Liver (tissue), 9 donors: ENCODE data around the gene TRIM69. TPM values are rescaled to one million over a fixed set of nuclear protein-coding genes. Genes with fewer than 3 reads are reported as not detected.

Experiments used
- DNase-seq: peaks from one replicate; pipeline ENCODE4 v3.0.0-alpha.2; 2017; ENCODE audit warnings: low spot score
- H3K27ac ChIP-seq, 2 donors: one replicate each; pipeline ENCODE4 v1.7.0; 2013; ENCODE audit warnings: inconsistent platforms in 2 of 2, low read length in 2 of 2, control low read depth in 1 of 2, low read depth in 1 of 2, mild to moderate bottlenecking in 1 of 2
- H3K27me3 ChIP-seq, 4 donors: one replicate each; pipeline versions ENCODE4 v1.6.1 to v1.7.0; 2013; ENCODE audit warnings: low read length in 3 of 4, inconsistent platforms in 1 of 4, mild to moderate bottlenecking in 1 of 4, moderate library complexity in 1 of 4; ENCODE audit not compliant: control insufficient read depth in 4 of 4, insufficient read depth in 4 of 4
- H3K36me3 ChIP-seq, 4 donors: one replicate each; pipeline versions ENCODE4 v1.6.1 to v1.7.0; 2013; ENCODE audit warnings: low read length in 3 of 4, mild to moderate bottlenecking in 3 of 4, low read depth in 1 of 4, moderate library complexity in 1 of 4; ENCODE audit not compliant: control insufficient read depth in 4 of 4, insufficient read depth in 3 of 4
- H3K4me1 ChIP-seq, 4 donors: one replicate each; pipeline versions ENCODE4 v1.6.1 to v1.7.0; 2013; ENCODE audit warnings: low read length in 3 of 4, mild to moderate bottlenecking in 3 of 4, moderate library complexity in 1 of 4; ENCODE audit not compliant: control insufficient read depth in 4 of 4, insufficient read depth in 4 of 4
- H3K4me3 ChIP-seq, 3 donors: one replicate each; pipeline versions ENCODE4 v1.6.1 to v1.7.0; 2013; ENCODE audit warnings: low read length in 3 of 3, control low read depth in 1 of 3, low read depth in 1 of 3, mild to moderate bottlenecking in 1 of 3
- H3K9ac ChIP-seq, 2 donors: one replicate each; pipeline ENCODE4 v1.7.0; 2013; ENCODE audit warnings: low read length in 2 of 2, mild to moderate bottlenecking in 2 of 2, moderate library complexity in 2 of 2, control low read depth in 1 of 2, low read depth in 1 of 2
- H3K9me3 ChIP-seq, 4 donors: one replicate each; pipeline versions ENCODE4 v1.6.1 to v1.7.0; 2013; ENCODE audit warnings: low read length in 3 of 4; ENCODE audit not compliant: control insufficient read depth in 4 of 4
- EGR1 ChIP-seq, 2 donors: IDR thresholded peaks; 2 replicates each; pipeline ENCODE4 v1.6.1; 2016 to 2018; ENCODE audit warnings: antibody characterized with exemption in 2 of 2, low read depth in 2 of 2
- FOXA1 ChIP-seq: IDR thresholded peaks from 2 replicates; pipeline ENCODE4 v1.6.1; 2016; ENCODE audit warnings: antibody characterized with exemption
- FOXA2 ChIP-seq: IDR thresholded peaks from 2 replicates; pipeline ENCODE4 v1.6.1; 2016; ENCODE audit warnings: antibody characterized with exemption
- GABPA ChIP-seq, 2 donors: IDR thresholded peaks in 1 of 2; conservative IDR thresholded peaks in 1 of 2; 2 replicates each; pipeline ENCODE4 v1.6.1; 2016; ENCODE audit warnings: antibody characterized with exemption in 2 of 2, mild to moderate bottlenecking in 1 of 2, moderate library complexity in 1 of 2
- HNF4A ChIP-seq, 2 donors: conservative IDR thresholded peaks; 2 replicates each; pipeline ENCODE4 v1.6.1; 2016; ENCODE audit warnings: antibody characterized with exemption in 2 of 2, mild to moderate bottlenecking in 2 of 2
- HNF4G ChIP-seq: IDR thresholded peaks from 2 replicates; pipeline ENCODE4 v1.6.1; 2016; ENCODE audit warnings: antibody characterized with exemption
- JUND ChIP-seq, 2 donors: IDR thresholded peaks; 2 replicates each; pipeline ENCODE4 v1.6.1; 2016; ENCODE audit warnings: antibody characterized with exemption in 2 of 2
- NR2F2 ChIP-seq: IDR thresholded peaks from 2 replicates; pipeline ENCODE4 v1.6.1; 2016; ENCODE audit warnings: antibody characterized with exemption
- RAD21 ChIP-seq, 2 donors: IDR thresholded peaks; 2 replicates each; pipeline ENCODE4 v1.6.1; 2016; ENCODE audit warnings: antibody characterized with exemption in 2 of 2, mild to moderate bottlenecking in 2 of 2
- RXRA ChIP-seq, 2 donors: IDR thresholded peaks; 2 replicates each; pipeline ENCODE4 v1.6.1; 2017 to 2018; ENCODE audit warnings: antibody characterized with exemption in 2 of 2, mild to moderate bottlenecking in 1 of 2
- SP1 ChIP-seq: IDR thresholded peaks from 2 replicates; pipeline ENCODE4 v1.6.1; 2018; ENCODE audit warnings: antibody characterized with exemption, mild to moderate bottlenecking
- TAF1 ChIP-seq: conservative IDR thresholded peaks from 2 replicates; pipeline ENCODE4 v1.6.1; 2016; ENCODE audit warnings: antibody characterized with exemption, mild to moderate bottlenecking
- YY1 ChIP-seq: IDR thresholded peaks from 2 replicates; pipeline ENCODE4 v1.6.1; 2016; ENCODE audit warnings: antibody characterized with exemption, mild to moderate bottlenecking
- WGBS: extraction: QIAGEN DNeasy Blood & Tissue Kit; methylation state at CpG from one replicate; pipeline ENCODE4 v1.1.7; 2013; 5-methylcytosine and 5-hydroxymethylcytosine counted together
- polyA plus RNA-seq, 2 donors: library from polyadenylated mRNA; stranded (reverse) in 1 of 2; unstranded in 1 of 2; fragments of 200-250 nt in 1 of 2; fragments of >200 nt in 1 of 2; fragmentation: Nextera tagmentation in 1 of 2; extraction: Ambion mirVana in 1 of 2; gene quantifications; one replicate each; pipeline versions ENCODE4 v1.2.1 to v1.2.3, GENCODE V29; 2013 to 2015
- total RNA-seq, 2 donors: library from RNA; depleted of rRNA; stranded (reverse); fragments of >200 nt; gene quantifications; one replicate each; pipeline ENCODE4 v1.2.3, GENCODE V29; 2014
- TF ChIP-seq, protein P1 (sequence below): IDR thresholded peaks from 2 replicates; pipeline ENCODE4 v1.6.1; 2016; ENCODE audit warnings: antibody characterized with exemption
- TF ChIP-seq, protein P2 (sequence below): IDR thresholded peaks from 2 replicates; pipeline ENCODE4 v1.6.1; 2016; ENCODE audit warnings: antibody characterized with exemption, mild to moderate bottlenecking
- TF ChIP-seq, protein P3 (sequence below): fragments of 150-350 bp; IDR thresholded peaks from 2 replicates; pipeline ENCODE4 v1.5.1; 2017; ENCODE audit warnings: improper control_type of control experiment, low read depth, low read length; ENCODE audit not compliant: missing input control
- TF ChIP-seq, protein P4 (sequence below): IDR thresholded peaks from 2 replicates; pipeline ENCODE4 v1.6.1; 2016; ENCODE audit warnings: antibody characterized with exemption
- TF ChIP-seq, protein P5 (sequence below): IDR thresholded peaks from 2 replicates; pipeline ENCODE4 v1.6.1; 2016; ENCODE audit warnings: antibody characterized with exemption
- donor health status: healthy.
- donor health status: healthy.
- donor health status: healthy.
- donor health status: healthy.
- donor health status: healthy.

Gene TRIM69
- total and polyA plus RNA-seq, 4 donors = 3.6 to 10.0 (median 5.3) TPM

DNA sequence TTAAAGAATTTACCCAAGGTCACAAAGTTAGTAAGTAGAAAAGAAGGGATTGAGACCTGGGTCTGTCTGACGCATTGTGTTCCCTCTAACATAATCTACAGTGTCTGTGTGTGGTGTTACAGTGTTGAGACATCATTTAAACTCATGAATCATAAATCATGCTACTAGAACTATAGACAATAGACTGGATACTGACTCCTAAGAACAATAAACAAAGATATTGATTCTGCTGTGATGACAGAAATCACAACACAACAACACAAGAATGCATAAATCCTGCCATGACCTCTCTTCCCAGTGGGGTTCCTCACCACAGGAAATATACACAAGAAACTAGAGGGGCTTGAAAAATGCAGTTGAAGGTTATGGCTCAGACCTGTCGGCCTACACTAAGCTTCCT lies 44.3 kb downstream of the TRIM69 start:
- no peak for DNase-seq
- Histone ChIP-seq H3K4me3 (no peak overlapping the region), H3K27ac (no peak overlapping the region), H3K9me3 (no peaks in the 10 kb centered on the region), H3K9ac (no peak overlapping the region), H3K4me1 (no peaks in the 10 kb centered on the region), H3K27me3 (no peaks in the 10 kb centered on the region), H3K36me3 (no peaks in the 10 kb centered on the region)
- TF ChIP-seq NR2F2 (no peak), JUND (IDR thresholded peaks at IDR 0.05) (no peak), HNF4A (conservative IDR thresholded peaks at IDR 0.05) (no peak)
- TF ChIP-seq, protein P1, sequence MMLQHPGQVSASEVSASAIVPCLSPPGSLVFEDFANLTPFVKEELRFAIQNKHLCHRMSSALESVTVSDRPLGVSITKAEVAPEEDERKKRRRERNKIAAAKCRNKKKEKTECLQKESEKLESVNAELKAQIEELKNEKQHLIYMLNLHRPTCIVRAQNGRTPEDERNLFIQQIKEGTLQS = no peak
- TF ChIP-seq, protein P2, sequence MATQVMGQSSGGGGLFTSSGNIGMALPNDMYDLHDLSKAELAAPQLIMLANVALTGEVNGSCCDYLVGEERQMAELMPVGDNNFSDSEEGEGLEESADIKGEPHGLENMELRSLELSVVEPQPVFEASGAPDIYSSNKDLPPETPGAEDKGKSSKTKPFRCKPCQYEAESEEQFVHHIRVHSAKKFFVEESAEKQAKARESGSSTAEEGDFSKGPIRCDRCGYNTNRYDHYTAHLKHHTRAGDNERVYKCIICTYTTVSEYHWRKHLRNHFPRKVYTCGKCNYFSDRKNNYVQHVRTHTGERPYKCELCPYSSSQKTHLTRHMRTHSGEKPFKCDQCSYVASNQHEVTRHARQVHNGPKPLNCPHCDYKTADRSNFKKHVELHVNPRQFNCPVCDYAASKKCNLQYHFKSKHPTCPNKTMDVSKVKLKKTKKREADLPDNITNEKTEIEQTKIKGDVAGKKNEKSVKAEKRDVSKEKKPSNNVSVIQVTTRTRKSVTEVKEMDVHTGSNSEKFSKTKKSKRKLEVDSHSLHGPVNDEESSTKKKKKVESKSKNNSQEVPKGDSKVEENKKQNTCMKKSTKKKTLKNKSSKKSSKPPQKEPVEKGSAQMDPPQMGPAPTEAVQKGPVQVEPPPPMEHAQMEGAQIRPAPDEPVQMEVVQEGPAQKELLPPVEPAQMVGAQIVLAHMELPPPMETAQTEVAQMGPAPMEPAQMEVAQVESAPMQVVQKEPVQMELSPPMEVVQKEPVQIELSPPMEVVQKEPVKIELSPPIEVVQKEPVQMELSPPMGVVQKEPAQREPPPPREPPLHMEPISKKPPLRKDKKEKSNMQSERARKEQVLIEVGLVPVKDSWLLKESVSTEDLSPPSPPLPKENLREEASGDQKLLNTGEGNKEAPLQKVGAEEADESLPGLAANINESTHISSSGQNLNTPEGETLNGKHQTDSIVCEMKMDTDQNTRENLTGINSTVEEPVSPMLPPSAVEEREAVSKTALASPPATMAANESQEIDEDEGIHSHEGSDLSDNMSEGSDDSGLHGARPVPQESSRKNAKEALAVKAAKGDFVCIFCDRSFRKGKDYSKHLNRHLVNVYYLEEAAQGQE = no peak
- 80% methylated on average over 2 of the region's 2 CpGs for WGBS

DNA sequence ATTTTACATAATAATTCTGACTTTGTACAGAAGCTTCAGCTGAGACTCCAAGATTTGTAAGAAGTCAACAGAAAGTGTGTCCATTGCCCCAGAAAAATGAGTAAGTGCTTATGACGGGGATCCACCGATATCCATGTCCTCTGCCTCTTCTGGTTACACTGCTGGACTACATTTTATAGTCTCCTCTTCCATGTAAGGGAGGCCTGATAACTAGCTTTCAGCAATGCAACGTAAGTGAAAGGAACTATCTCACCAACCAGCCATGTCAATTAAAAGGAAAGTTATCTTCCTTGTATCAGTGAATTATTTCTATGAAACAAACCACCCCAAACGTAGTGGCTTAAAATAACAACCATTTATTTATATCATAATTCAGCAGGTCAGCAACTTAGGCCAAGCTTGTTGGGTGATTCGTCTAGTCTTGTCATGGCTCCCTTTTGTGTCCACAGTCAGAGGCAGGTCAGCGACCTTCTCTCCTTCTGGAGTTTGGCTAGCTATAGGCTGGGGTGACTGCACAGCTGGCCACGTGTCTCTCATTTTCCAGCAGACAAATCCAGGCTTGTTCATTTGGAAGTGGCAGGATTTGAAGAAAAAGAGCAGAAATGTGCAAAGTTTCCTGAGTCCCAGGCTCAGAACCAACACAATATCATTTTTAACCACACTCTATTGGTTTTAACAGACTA lies 44.9 kb downstream of the TRIM69 start:
- no peak overlapping the region for H3K9ac ChIP-seq
- no peaks in the 10 kb centered on the region for H3K9me3 ChIP-seq
- no peaks in the 10 kb centered on the region for H3K4me1 ChIP-seq
- H3K36me3 ChIP-seq = no peaks in the 10 kb centered on the region
- DNase-seq = no peak
- no peak overlapping the region for H3K27ac ChIP-seq
- H3K4me3 ChIP-seq = no peak overlapping the region
- TF ChIP-seq RXRA (IDR thresholded peaks at IDR 0.05) (no peak), FOXA2 (no peak), HNF4A (conservative IDR thresholded peaks at IDR 0.05) (no peak), GABPA (IDR thresholded peaks at IDR 0.05 in 1 of 2, conservative IDR thresholded peaks at IDR 0.05 in 1 of 2) (no peak), NR2F2 (no peak), EGR1 (IDR thresholded peaks at IDR 0.05; ENCODE audit: low read depth in 2 of 2) (no peak), SP1 (no peak), TAF1 (no peak), YY1 (no peak), JUND (IDR thresholded peaks at IDR 0.05) (no peak), FOXA1 (no peak), HNF4G (no peak), RAD21 (IDR thresholded peaks at IDR 0.05) (no peak)
- TF ChIP-seq, protein P3, sequence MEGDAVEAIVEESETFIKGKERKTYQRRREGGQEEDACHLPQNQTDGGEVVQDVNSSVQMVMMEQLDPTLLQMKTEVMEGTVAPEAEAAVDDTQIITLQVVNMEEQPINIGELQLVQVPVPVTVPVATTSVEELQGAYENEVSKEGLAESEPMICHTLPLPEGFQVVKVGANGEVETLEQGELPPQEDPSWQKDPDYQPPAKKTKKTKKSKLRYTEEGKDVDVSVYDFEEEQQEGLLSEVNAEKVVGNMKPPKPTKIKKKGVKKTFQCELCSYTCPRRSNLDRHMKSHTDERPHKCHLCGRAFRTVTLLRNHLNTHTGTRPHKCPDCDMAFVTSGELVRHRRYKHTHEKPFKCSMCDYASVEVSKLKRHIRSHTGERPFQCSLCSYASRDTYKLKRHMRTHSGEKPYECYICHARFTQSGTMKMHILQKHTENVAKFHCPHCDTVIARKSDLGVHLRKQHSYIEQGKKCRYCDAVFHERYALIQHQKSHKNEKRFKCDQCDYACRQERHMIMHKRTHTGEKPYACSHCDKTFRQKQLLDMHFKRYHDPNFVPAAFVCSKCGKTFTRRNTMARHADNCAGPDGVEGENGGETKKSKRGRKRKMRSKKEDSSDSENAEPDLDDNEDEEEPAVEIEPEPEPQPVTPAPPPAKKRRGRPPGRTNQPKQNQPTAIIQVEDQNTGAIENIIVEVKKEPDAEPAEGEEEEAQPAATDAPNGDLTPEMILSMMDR = no peak
- TF ChIP-seq, protein P4, sequence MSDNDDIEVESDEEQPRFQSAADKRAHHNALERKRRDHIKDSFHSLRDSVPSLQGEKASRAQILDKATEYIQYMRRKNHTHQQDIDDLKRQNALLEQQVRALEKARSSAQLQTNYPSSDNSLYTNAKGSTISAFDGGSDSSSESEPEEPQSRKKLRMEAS = no peak
- TF ChIP-seq, protein P5, sequence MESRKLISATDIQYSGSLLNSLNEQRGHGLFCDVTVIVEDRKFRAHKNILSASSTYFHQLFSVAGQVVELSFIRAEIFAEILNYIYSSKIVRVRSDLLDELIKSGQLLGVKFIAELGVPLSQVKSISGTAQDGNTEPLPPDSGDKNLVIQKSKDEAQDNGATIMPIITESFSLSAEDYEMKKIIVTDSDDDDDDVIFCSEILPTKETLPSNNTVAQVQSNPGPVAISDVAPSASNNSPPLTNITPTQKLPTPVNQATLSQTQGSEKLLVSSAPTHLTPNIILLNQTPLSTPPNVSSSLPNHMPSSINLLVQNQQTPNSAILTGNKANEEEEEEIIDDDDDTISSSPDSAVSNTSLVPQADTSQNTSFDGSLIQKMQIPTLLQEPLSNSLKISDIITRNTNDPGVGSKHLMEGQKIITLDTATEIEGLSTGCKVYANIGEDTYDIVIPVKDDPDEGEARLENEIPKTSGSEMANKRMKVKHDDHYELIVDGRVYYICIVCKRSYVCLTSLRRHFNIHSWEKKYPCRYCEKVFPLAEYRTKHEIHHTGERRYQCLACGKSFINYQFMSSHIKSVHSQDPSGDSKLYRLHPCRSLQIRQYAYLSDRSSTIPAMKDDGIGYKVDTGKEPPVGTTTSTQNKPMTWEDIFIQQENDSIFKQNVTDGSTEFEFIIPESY = no peak
- TF ChIP-seq, protein P2 = no peak
- TF ChIP-seq, protein P1 = no peak
- H3K27me3 ChIP-seq = no peaks in the 10 kb centered on the region
- 90% methylated on average over 7 of the region's 7 CpGs for WGBS
